Ascending aorta (tissue), 2 donors: ENCODE results near the gene UQCRC1. TPM values are rescaled to one million over a fixed set of nuclear protein-coding genes. Genes with fewer than 3 reads are reported as not detected.

Experiments used
- DNase-seq, 2 donors: peaks; one replicate each; pipeline ENCODE4 v3.0.0-alpha.2; 2019; ENCODE audit warnings: low spot score in 2 of 2
- H3K27ac ChIP-seq, 2 donors: fragments of 200-600 bp; sonication (generic); one replicate each; pipeline ENCODE4 v1.5.1; 2016 to 2017; ENCODE audit warnings: mild to moderate bottlenecking in 1 of 2
- H3K27me3 ChIP-seq: fragments of 200-600 bp; sonication (generic); one replicate; pipeline ENCODE4 v1.5.1; 2017
- H3K36me3 ChIP-seq, 2 donors: fragments of 200-600 bp; sonication (generic); one replicate each; pipeline ENCODE4 v1.5.1; 2016
- H3K4me1 ChIP-seq, 2 donors: fragments of 200-600 bp; sonication (generic); one replicate each; pipeline ENCODE4 v1.5.1; 2016 to 2017; ENCODE audit warnings: mild to moderate bottlenecking in 1 of 2
- H3K4me3 ChIP-seq, 2 donors: fragments of 200-600 bp; sonication (generic); one replicate each; pipeline ENCODE4 v1.5.1; 2016 to 2017; ENCODE audit warnings: mild to moderate bottlenecking in 1 of 2
- H3K9me3 ChIP-seq, 2 donors: fragments of 200-600 bp; sonication (generic); one replicate each; pipeline ENCODE4 v1.5.1; 2016
- intact Hi-C: fragments of 100-400 bp; cut with DNase I; formaldehyde crosslinking; loops from one replicate; pipeline ENCODE4 v1.15.1; 2023
- total RNA-seq: library from RNA; depleted of rRNA; stranded (reverse); fragments of >200 nt; gene quantifications from one replicate; pipeline ENCODE4 v1.1.0, GENCODE V29; 2016
- TF ChIP-seq, protein P1 (sequence below), 3 experiments: fragments of 200-600 bp in 2 of 3; fragments of 450-650 bp in 1 of 3; sonication (generic) in 2 of 3; IDR thresholded peaks; one replicate each; pipeline ENCODE4 v1.5.1; 2016 to 2019; ENCODE audit warnings: antibody characterized with exemption in 3 of 3, mild to moderate bottlenecking in 1 of 3, moderate library complexity in 1 of 3

The UQCRC1 gene
- total RNA-seq, 1 donor from 2014 or later: 193 TPM

DNA sequence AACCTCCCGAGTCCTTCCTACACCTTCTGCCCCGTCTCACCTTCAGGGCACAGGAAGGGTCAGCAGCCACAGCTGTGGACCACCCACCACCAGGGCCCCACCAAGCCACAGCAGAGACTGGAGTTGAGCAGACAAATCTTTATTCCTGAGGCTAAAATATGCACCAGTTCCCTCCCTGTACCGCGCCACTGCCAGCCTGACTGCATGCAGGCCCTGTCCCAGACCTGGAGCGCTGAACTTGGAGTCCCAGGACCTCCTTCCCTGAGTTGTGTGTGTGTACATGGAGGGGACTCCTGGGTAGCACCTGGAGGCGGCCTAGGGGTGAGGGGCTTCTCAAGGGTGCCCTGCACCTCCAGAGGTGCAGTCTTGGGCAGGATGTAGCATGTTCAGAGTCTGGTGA is 16.2 kb upstream of the UQCRC1 start:
- peaks cover 59 to 75% of the 10 kb centered on the region in 2 donors for H3K36me3 ChIP-seq

DNA sequence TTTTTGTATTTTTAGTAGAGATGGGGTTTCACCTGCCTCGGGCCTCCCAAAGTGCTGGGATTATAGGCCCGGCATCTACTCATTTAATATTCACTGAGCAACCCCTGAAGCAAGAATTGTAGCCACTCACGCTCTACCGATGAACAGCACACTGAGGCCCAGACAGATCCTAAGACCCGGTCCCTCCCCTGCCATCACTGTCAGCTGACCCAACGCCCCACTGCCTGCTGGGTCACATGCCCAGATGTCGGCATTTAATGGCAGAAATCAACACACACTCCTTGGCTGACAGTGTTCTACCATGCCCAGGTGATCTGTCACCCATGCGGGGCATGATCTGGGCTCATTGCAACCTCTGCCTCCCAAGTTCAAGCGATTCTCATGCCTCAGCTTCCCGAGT is 15.3 kb upstream of the UQCRC1 start:
- Histone ChIP-seq H3K4me1 (peaks cover 10 to 12% of the 10 kb centered on the region in 2 donors), H3K36me3 (peaks cover 51 to 67% of the 10 kb centered on the region in 2 donors), H3K9me3 (no peaks in the 10 kb centered on the region), H3K27ac (no peak overlapping the region), H3K27me3 (no peaks in the 10 kb centered on the region), H3K4me3 (no peak overlapping the region)
- TF ChIP-seq, protein P1, sequence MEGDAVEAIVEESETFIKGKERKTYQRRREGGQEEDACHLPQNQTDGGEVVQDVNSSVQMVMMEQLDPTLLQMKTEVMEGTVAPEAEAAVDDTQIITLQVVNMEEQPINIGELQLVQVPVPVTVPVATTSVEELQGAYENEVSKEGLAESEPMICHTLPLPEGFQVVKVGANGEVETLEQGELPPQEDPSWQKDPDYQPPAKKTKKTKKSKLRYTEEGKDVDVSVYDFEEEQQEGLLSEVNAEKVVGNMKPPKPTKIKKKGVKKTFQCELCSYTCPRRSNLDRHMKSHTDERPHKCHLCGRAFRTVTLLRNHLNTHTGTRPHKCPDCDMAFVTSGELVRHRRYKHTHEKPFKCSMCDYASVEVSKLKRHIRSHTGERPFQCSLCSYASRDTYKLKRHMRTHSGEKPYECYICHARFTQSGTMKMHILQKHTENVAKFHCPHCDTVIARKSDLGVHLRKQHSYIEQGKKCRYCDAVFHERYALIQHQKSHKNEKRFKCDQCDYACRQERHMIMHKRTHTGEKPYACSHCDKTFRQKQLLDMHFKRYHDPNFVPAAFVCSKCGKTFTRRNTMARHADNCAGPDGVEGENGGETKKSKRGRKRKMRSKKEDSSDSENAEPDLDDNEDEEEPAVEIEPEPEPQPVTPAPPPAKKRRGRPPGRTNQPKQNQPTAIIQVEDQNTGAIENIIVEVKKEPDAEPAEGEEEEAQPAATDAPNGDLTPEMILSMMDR (IDR thresholded peaks at IDR 0.05): no peak
- DNase-seq: no peak
- intact Hi-C loops: no loop called here

More for the DNA sequence above, 16.2 kb upstream of the UQCRC1 start:
- Histone ChIP-seq H3K4me3 (no peak overlapping the region), H3K27ac (no peak overlapping the region), H3K27me3 (no peaks in the 10 kb centered on the region), H3K9me3 (no peaks in the 10 kb centered on the region), H3K4me1 (peaks cover 1 to 4% of the 10 kb centered on the region in 2 donors)
- DNase-seq: no peak
- TF ChIP-seq, protein P1 (IDR thresholded peaks at IDR 0.05): no peak
- intact Hi-C loops: no loop called here

DNA sequence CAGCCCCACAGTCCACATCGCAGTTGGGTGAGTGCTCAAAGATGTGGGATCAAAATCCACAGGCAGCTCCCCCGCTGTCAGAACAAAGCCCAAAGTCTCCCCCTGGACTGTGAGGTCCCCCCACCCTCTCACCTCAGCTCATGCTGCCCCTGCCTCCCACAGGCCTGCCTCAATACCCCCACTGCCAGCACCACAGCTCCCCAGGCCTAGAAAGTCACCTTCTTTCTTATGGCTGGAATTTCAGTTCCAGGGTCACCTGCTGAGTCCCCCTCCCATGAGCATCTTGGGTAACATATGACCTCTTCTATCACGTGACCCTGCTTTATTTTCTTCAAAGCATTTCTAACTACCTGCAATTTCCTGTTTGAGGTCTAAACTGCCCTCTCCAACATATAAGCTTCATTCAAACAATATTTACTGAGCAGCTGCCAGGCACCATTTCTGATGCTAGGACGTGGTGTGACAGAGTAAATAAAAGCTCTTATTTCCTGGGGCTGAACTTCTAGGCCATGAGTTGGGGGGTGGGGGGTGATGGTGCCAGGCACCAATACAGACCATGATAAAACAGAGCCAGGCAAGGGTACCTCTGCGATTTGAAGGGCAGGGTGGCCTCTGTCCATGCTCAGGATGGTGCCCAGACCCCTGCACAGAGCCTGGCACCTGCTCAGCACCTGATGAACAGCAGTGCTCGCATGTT is 14.6 kb upstream of the UQCRC1 start:
- DNase-seq: no peak

DNA sequence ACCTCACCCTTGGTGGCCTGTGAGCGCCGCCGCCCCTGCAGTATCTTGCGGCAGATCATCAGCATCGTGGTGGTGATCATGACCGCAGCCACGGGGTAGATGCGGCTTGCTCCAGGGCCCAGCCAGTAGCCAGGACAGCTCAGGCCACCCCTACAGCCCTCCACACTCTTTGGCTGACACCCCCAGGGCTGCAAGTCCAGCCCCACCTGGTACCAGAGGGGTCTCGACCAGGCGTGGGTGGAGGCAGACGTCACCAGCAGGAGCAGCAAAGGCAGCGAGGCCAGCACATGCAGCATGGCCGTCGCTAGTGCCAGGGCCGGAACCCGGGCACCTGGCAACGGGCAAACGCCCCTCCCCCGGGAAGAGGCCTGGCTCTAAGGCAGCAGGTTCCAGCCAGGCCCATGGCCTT is 12.0 kb upstream of the UQCRC1 start, which contains the start of gene TMEM89:
TMEM89 (minus strand) TSS at position 309 of the 409 bp plus-strand sequence; CDS start at position 296, 13 bp downstream.
- H3K9me3 ChIP-seq: peaks cover 12 to 17% of the 10 kb centered on the region in 2 donors
- intact Hi-C loops: no loop called here

More for the DNA sequence above, 14.6 kb upstream of the UQCRC1 start:
- TF ChIP-seq, protein P1 (IDR thresholded peaks at IDR 0.05): no peak
- peaks cover 14 to 20% of the 10 kb centered on the region in 2 donors for H3K4me1 ChIP-seq
- no peak overlapping the region for H3K4me3 ChIP-seq
- H3K27me3 ChIP-seq: no peaks in the 10 kb centered on the region
- H3K27ac ChIP-seq: no peak overlapping the region
- intact Hi-C loops: no loop called here
- H3K9me3 ChIP-seq: no peaks in the 10 kb centered on the region
- peaks cover 43 to 59% of the 10 kb centered on the region in 2 donors for H3K36me3 ChIP-seq

DNA sequence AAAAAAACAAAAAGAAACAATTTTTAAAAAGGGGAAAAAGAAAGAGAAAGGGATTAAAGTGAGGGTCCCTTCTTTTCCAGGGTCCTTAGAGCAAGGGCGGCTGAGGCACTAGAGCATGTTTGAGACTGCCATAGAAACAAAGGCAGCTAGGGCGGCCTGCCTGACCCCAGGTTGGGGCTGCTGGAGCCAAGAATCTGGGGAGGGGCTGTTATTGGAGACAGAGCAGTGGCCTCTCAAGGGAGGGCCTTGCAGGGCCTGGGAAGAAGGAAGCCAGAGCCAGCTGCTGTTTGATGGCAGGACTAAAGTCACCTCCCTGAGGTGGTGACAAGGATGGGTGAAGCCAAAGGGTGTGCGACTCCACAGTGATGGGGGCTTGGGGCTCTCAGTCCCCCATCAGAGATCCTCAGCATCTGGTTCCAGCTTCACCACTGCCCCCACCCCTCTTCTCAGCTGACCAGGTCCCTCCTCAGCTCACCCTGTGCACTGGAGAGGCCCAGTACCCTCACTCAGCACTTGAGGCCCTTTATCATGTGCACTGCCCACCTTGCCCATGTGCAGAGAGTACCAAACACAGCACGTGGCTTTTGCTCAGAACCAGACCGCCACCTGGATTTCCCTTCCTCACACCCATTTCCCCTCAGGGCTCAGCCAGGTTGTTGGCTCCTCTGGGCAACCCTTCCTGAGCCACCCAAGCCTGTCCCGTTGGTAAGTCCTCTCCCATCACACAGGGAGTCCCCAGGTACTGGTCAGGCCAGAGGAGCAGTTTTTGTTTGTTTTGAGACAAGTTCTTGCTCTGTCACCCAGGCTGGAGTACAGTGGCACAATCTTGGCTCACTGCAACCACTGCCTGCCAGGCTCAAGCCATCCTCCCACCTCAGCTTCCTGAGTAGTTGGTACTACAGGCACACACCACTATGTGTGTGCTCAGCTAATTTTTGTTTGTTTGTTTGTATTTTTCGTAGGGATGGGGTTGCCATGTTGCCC is 10.4 kb upstream of the UQCRC1 start:
- no peaks in the 10 kb centered on the region for H3K27me3 ChIP-seq
- intact Hi-C loops: no loop called here
- no peak overlapping the region for H3K4me3 ChIP-seq
- no peak for DNase-seq
- peaks cover 14 to 25% of the 10 kb centered on the region in 2 donors for H3K4me1 ChIP-seq
- peak overlapping the region; percentile 84 to 87 for H3K27ac ChIP-seq
- H3K9me3 ChIP-seq: peaks cover 12 to 21% of the 10 kb centered on the region in 2 donors
- TF ChIP-seq, protein P1 (IDR thresholded peaks at IDR 0.05): no peak
- H3K36me3 ChIP-seq: peaks cover 6 to 17% of the 10 kb centered on the region in 2 donors

More for the DNA sequence above, 12.0 kb upstream of the UQCRC1 start, which contains the start of gene TMEM89:
- H3K36me3 ChIP-seq: peaks cover 19 to 34% of the 10 kb centered on the region in 2 donors
- H3K4me1 ChIP-seq: peaks cover 14 to 25% of the 10 kb centered on the region in 2 donors
- DNase-seq: no peak
- no peaks in the 10 kb centered on the region for H3K27me3 ChIP-seq
- peak within 1 kb of the TSS; percentile 84 to 87 for H3K27ac ChIP-seq
- TF ChIP-seq, protein P1 (IDR thresholded peaks at IDR 0.05): no peak
- H3K4me3 ChIP-seq: no peak within 1 kb of the TSS
